HG02623 (cell line): ENCODE measurements around the gene HCN3.
"Not testable (repeated sequence)": the region's sequence is repeated elsewhere in the genome, so short reads cannot be mapped to it uniquely, and the experiment has no call there.

Source experiments
- ATAC-seq: cut with Tn5 transposase; IDR thresholded peaks from one replicate; pipeline ENCODE4 v1.9.1; 2021; ENCODE audit warnings: moderate library complexity; ENCODE audit not compliant: unreplicated experiment

HCN3 gene

GRCh38 chr1:155277070-155277901, at the start of gene HCN3:
TSS of gene HCN3 (plus strand) at chr1:155277463. CDS start at chr1:155277591, 128 bp downstream.
- ATAC-seq, result peak; percentile 59

- ATAC-seq, result no peak
Measured at GRCh38 chr1:155228096-155228427, 49.2 kb upstream of the HCN3 start.

GRCh38 chr1:155231302-155231701, 46.0 kb upstream of the HCN3 start:
- not testable (repeated sequence) for ATAC-seq

- ATAC-seq, result not testable (repeated sequence)
Measured at GRCh38 chr1:155232001-155232978, 45.0 kb upstream of the HCN3 start.

- ATAC-seq, result not testable (repeated sequence)
Measured at GRCh38 chr1:155233502-155233901, 43.8 kb upstream of the HCN3 start.

- ATAC-seq, result not testable (repeated sequence)
Measured at GRCh38 chr1:155235375-155235774, 41.9 kb upstream of the HCN3 start.

- no peak for ATAC-seq
Measured at GRCh38 chr1:155236451-155236850, 40.8 kb upstream of the HCN3 start.

GRCh38 chr1:155241069-155241679, 36.1 kb upstream of the HCN3 start:
- no peak for ATAC-seq

GRCh38 chr1:155241841-155242264, 35.4 kb upstream of the HCN3 start:
- no peak for ATAC-seq

- no peak for ATAC-seq
Measured at GRCh38 chr1:155242805-155243358, 34.4 kb upstream of the HCN3 start.

- peak; percentile 91 for ATAC-seq
Measured at GRCh38 chr1:155244368-155245162, 32.7 kb upstream of the HCN3 start.

- no peak for ATAC-seq
Measured at GRCh38 chr1:155245163-155245524, 32.1 kb upstream of the HCN3 start.

- not testable (repeated sequence) for ATAC-seq
Measured at GRCh38 chr1:155246796-155247195, 30.5 kb upstream of the HCN3 start.

GRCh38 chr1:155247667-155248553, 29.4 kb upstream of the HCN3 start:
- ATAC-seq, result no peak

GRCh38 chr1:155250246-155250632, 27.0 kb upstream of the HCN3 start:
- no peak for ATAC-seq

GRCh38 chr1:155250633-155251449, 26.4 kb upstream of the HCN3 start:
- ATAC-seq, result peak; percentile 78

GRCh38 chr1:155251566-155251965, 25.7 kb upstream of the HCN3 start:
- no peak for ATAC-seq

GRCh38 chr1:155253208-155253607, 24.1 kb upstream of the HCN3 start:
- ATAC-seq, result no peak
